Transverse colon (tissue), 4 donors: ENCODE data around the gene ACVR1B. TPM values are rescaled to one million over a fixed set of nuclear protein-coding genes. Genes with fewer than 3 reads are reported as not detected.

ENCODE experiments used
- DNase-seq: peaks from one replicate; pipeline ENCODE4 v3.0.0-alpha.2; 2019
- H3K27ac ChIP-seq, 4 donors: fragments of 200-600 bp; sonication (generic); 2 replicates each; pipeline ENCODE4 v1.5.1; 2016 to 2018; ENCODE audit warnings: inconsistent platforms in 4 of 4
- H3K27me3 ChIP-seq: fragments of 200-600 bp; sonication (generic); 2 replicates; pipeline ENCODE4 v1.5.1; 2017; ENCODE audit warnings: inconsistent platforms
- H3K36me3 ChIP-seq, 4 donors: fragments of 200-600 bp; sonication (generic); 2 replicates each; pipeline ENCODE4 v1.5.1; 2017 to 2019; ENCODE audit warnings: inconsistent platforms in 4 of 4
- H3K4me1 ChIP-seq, 4 donors: fragments of 200-600 bp; sonication (generic); 2 replicates each; pipeline ENCODE4 v1.5.1; 2017 to 2020; ENCODE audit warnings: inconsistent platforms in 4 of 4
- H3K4me3 ChIP-seq, 4 donors: fragments of 200-600 bp; sonication (generic); 1 replicate in 1 of 4; 2 replicates in 3 of 4; pipeline versions ENCODE4 v1.5.1 to v1.6.1; 2017 to 2019; ENCODE audit warnings: inconsistent platforms in 4 of 4
- H3K9me3 ChIP-seq, 2 donors: fragments of 200-600 bp; sonication (generic); 2 replicates each; pipeline ENCODE4 v1.5.1; 2017 to 2019; ENCODE audit warnings: inconsistent platforms in 2 of 2
- EP300 ChIP-seq: sonication (generic); formaldehyde crosslinking; IDR thresholded peaks from one replicate; pipeline ENCODE4 v1.6.1; 2017; ENCODE audit warnings: antibody characterized with exemption, low read depth
- POLR2A ChIP-seq: fragments of 450-650 bp; IDR thresholded peaks from one replicate; pipeline ENCODE4 v1.6.1; 2016; ENCODE audit warnings: antibody characterized with exemption, mild to moderate bottlenecking, moderate library complexity
- POLR2AphosphoS5 ChIP-seq, 3 donors: sonication (generic); formaldehyde crosslinking; IDR thresholded peaks; one replicate each; pipeline ENCODE4 v1.6.1; 2016; ENCODE audit warnings: antibody characterized with exemption in 3 of 3
- WGBS, 2 donors: methylation state at CpG; one replicate each; pipeline ENCODE4 v1.1.5; 2018; ENCODE audit warnings: low coverage in 1 of 2; 5-methylcytosine and 5-hydroxymethylcytosine counted together
- in situ Hi-C, 4 donors: fragments of 200-750 bp; cut with MboI; loops; one replicate each; pipeline versions ENCODE4 v1.15.0 to v1.15.1; 2017; ENCODE audit warnings: low sequenced_read_pairs in 3 of 4, low pct_ligation_motif_present in 1 of 4, low pct_unique_long_range_greater_than_20kb in 1 of 4
- intact Hi-C: fragments of 100-400 bp; cut with DNase I; formaldehyde crosslinking; loops from one replicate; pipeline ENCODE4 v1.15.1; 2023; ENCODE audit warnings: low total_unique reads
- total RNA-seq, 4 donors: library from RNA; depleted of rRNA; stranded (reverse); fragments of >200 nt; gene quantifications; one replicate each; pipeline ENCODE4 v1.1.0, GENCODE V29; 2016
- TF ChIP-seq, protein P1 (sequence below), 5 experiments: fragments of 200-600 bp in 3 of 5; fragments of 450-650 bp in 2 of 5; sonication (generic) in 3 of 5; IDR thresholded peaks; 1 replicate in 2 of 5; 2 replicates in 3 of 5; pipeline ENCODE4 v1.5.1; 2016 to 2017; ENCODE audit warnings: antibody characterized with exemption in 5 of 5, inconsistent platforms in 3 of 5, mild to moderate bottlenecking in 2 of 5, moderate library complexity in 1 of 5

Gene ACVR1B
- total RNA-seq, 4 donors from 2014 or later: 22.5 to 96.9 (median 68.7) TPM

DNA sequence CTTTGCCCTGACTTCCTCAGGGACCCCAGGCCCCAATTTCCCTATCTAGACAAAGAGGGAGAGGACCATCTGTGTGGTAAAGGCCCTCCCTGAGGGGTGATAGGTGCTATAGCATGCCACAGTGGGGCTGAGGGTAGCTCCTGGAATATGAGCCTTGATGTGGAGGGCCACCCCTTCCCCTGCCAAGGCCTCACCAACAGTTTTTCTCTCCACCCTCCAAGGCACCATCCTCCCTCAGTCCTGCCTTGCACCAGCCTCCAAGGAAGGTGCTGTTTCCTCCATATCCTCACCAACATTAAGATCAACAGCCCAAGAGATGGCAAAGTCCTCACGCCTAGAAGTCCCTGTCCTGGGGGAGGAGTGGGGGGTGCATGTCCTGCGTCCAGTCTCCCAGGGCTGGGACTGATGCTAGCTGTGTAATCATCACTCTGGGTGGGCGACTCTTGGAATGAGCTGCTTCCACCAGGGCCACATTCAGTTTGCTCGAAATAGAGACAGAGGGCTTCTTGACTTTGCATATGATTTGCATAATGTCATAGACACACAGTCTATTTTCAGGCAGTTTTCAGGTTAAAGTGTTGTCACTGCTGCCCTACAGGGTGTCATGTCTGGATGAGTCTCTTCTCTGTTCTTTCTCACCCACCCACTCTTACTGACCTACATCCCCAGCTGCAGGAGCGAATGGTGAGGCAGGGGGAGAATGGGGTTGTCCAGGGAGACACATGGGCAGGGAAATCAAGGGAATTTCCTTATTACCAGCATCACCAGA, 26.8 kb upstream of the ACVR1B start:
- no peaks in the 10 kb centered on the region for H3K9me3 ChIP-seq
- in situ Hi-C loops (loop anchor here in 3 of 4 donors (5.0 to 10.0 kb wide), 3 partner anchors 50 to 60 kb away; no protein-coding TSS in a partner anchor), intact Hi-C loops (no loop called here)

DNA sequence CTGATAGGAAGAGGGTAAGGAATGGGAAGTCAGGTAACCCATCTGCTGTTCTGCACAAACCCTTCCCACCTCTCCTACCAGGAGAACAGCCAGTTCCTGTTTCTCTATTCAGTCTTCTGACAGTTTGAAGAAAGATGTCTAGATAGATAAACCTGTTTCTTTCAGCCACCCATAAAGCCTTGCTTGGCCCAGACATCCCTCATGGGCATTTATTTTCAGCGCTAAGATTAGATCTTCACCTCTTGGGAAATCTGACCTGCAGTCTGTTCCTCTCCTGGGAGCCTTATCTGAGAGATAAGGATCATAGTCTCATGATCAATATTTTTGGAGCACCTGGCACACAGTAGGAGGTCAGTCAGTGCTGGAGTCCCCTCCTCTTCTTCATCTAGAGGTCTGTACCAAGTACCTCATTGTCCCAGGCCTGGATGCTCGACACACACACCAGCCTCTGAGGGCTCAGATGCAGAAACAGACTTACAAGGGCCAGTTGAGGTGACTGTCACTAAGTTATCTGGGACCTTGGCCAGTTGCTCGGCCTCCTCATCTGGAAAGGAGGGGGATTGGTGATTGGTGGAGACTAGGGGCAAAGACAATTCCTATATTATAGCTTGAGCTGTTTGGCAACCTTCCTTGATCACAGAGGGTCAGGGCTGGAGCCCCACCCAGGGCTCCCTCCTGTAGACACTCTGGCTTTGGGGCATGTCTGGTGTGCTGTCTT, 26.0 kb upstream of the ACVR1B start:
- in situ Hi-C loops: loop anchor here in 3 of 4 donors (5.0 to 10.0 kb wide), 3 partner anchors 49 to 59 kb away; no protein-coding TSS in a partner anchor
- H3K36me3 ChIP-seq: no peaks in the 10 kb centered on the region
- DNase-seq: no peak
- peaks cover 4 to 22% (median 14%) of the 10 kb centered on the region in 4 donors for H3K4me1 ChIP-seq
- TF ChIP-seq EP300: no peak
- TF ChIP-seq, protein P1, sequence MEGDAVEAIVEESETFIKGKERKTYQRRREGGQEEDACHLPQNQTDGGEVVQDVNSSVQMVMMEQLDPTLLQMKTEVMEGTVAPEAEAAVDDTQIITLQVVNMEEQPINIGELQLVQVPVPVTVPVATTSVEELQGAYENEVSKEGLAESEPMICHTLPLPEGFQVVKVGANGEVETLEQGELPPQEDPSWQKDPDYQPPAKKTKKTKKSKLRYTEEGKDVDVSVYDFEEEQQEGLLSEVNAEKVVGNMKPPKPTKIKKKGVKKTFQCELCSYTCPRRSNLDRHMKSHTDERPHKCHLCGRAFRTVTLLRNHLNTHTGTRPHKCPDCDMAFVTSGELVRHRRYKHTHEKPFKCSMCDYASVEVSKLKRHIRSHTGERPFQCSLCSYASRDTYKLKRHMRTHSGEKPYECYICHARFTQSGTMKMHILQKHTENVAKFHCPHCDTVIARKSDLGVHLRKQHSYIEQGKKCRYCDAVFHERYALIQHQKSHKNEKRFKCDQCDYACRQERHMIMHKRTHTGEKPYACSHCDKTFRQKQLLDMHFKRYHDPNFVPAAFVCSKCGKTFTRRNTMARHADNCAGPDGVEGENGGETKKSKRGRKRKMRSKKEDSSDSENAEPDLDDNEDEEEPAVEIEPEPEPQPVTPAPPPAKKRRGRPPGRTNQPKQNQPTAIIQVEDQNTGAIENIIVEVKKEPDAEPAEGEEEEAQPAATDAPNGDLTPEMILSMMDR (IDR thresholded peaks at IDR 0.05): no peak
- TF ChIP-seq POLR2A: no peak
- TF ChIP-seq POLR2AphosphoS5 (IDR thresholded peaks at IDR 0.05): no peak
- 78% methylated on average over 3 of the region's 3 CpGs; no CpG with 5 or more reads in 1 of the 2 donors for WGBS, 2 donors
- no peaks in the 10 kb centered on the region for H3K27me3 ChIP-seq
- intact Hi-C loops: no loop called here
- no peak overlapping the region for H3K4me3 ChIP-seq
- no peak overlapping the region for H3K27ac ChIP-seq
- H3K9me3 ChIP-seq: no peaks in the 10 kb centered on the region

More for the DNA sequence above, 26.8 kb upstream of the ACVR1B start:
- WGBS, 2 donors: 84 to 100% methylated on average over 3 to 5 of the region's 5 CpGs
- peaks cover 4 to 22% (median 14%) of the 10 kb centered on the region in 4 donors for H3K4me1 ChIP-seq
- no peak for DNase-seq
- TF ChIP-seq, protein P1 (IDR thresholded peaks at IDR 0.05): no peak
- TF ChIP-seq EP300: no peak
- no peak for TF ChIP-seq POLR2AphosphoS5 (IDR thresholded peaks at IDR 0.05)
- TF ChIP-seq POLR2A: peak; percentile 27
- no peaks in the 10 kb centered on the region for H3K36me3 ChIP-seq
- H3K27ac ChIP-seq: no peak overlapping the region
- no peaks in the 10 kb centered on the region for H3K27me3 ChIP-seq
- no peak overlapping the region for H3K4me3 ChIP-seq

DNA sequence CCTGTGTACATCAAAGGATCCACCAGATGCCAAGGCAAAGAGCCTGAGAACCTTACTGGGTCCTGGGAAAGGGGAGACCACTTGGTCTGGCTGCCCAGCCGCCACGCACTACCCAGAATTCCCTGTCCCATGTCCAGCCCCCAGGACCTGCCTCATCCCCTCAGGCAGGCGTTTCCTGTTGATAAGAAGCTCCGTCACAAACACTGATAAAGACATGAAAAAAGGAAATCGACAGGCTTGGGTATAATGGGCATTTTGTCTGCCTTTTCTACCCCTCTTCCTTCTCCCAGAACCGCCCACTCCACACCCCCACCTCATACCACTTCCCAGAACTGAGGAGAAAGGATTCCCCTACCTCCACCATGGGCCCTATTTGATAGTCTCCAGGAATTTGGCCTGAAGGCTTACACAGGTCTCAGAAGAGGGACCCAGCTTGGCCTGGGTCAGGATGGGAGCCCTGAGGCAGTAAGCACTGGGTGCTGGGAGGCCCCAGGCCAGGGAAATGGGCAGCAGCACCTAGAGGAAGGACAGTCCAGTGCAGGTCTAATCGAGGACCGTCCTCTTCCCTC, 25.4 kb upstream of the ACVR1B start:
- H3K36me3 ChIP-seq: no peaks in the 10 kb centered on the region
- intact Hi-C loops (no loop called here), in situ Hi-C loops (loop anchor here in 3 of 4 donors (5.0 to 10.0 kb wide), 3 partner anchors 49 to 59 kb away; no protein-coding TSS in a partner anchor)

DNA sequence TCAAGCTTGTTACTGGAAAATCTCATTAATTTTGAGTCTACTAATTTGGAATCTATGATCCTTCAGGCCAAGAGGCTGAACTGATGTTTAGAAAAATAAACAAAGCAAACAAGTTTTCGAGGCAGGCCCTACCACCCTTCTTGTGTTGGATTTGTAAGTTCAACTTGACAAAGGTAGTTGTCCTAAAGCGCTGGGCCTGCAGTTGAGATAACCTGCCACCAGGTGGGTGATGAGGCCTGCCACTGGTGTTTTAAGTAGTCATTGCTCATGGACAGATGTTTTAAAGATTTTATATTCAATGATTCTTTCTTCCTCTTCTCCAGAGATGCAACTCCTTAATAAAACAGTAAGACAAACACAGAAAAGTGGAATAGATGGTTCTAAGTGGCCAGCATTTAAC, 24.8 kb upstream of the ACVR1B start:
- peak; percentile 77 for DNase-seq
- H3K9me3 ChIP-seq: no peaks in the 10 kb centered on the region

More for the DNA sequence above, 25.4 kb upstream of the ACVR1B start:
- 76% methylated on average over 8 of the region's 8 CpGs; no CpG with 5 or more reads in 1 of the 2 donors for WGBS, 2 donors
- no peak for TF ChIP-seq POLR2A
- H3K4me1 ChIP-seq: peaks cover 4 to 22% (median 14%) of the 10 kb centered on the region in 4 donors
- no peaks in the 10 kb centered on the region for H3K9me3 ChIP-seq
- no peaks in the 10 kb centered on the region for H3K27me3 ChIP-seq
- no peak overlapping the region for H3K4me3 ChIP-seq
- DNase-seq: no peak
- H3K27ac ChIP-seq: no peak overlapping the region

More for the DNA sequence above, 24.8 kb upstream of the ACVR1B start:
- in situ Hi-C loops (loop anchor here in 3 of 4 donors (5.0 to 10.0 kb wide), 3 partner anchors 48 to 58 kb away; no protein-coding TSS in a partner anchor), intact Hi-C loops (no loop called here)
- H3K27me3 ChIP-seq: no peaks in the 10 kb centered on the region
- H3K27ac ChIP-seq: no peak overlapping the region
- no peaks in the 10 kb centered on the region for H3K36me3 ChIP-seq
- TF ChIP-seq, protein P1 (IDR thresholded peaks at IDR 0.05): peak; percentile 48 to 83 (median 69)
- TF ChIP-seq EP300: no peak
- TF ChIP-seq POLR2A: no peak
- no peak for TF ChIP-seq POLR2AphosphoS5 (IDR thresholded peaks at IDR 0.05)
- H3K4me1 ChIP-seq: peaks cover 4 to 22% (median 14%) of the 10 kb centered on the region in 4 donors
- no peak overlapping the region for H3K4me3 ChIP-seq
- WGBS, 2 donors: 65 to 67% methylated on average over 2 of the region's 2 CpGs
